ENCODE measurements around the gene RACGAP1.

The RACGAP1 gene

GRCh38 chr12:49969027-49969426 lies 56.3 kb downstream of the RACGAP1 start:
- DNase-seq (ENCODE audit: low spot score) = no peak

GRCh38 chr12:49968471-49968870 lies 56.8 kb downstream of the RACGAP1 start:
- no peak for DNase-seq (ENCODE audit: low spot score)

- DNase-seq (ENCODE audit: low spot score) = no peak
Observed at GRCh38 chr12:49967777-49968250, 57.5 kb downstream of the RACGAP1 start.

- peak; percentile 91 for DNase-seq (ENCODE audit: low spot score)
Observed at GRCh38 chr12:49967042-49967776, 58.1 kb downstream of the RACGAP1 start.

- no peak for DNase-seq (ENCODE audit: low spot score)
Observed at GRCh38 chr12:49966511-49967041, 58.7 kb downstream of the RACGAP1 start.

GRCh38 chr12:49965836-49966235 lies 59.5 kb downstream of the RACGAP1 start:
- DNase-seq (ENCODE audit: low spot score) = no peak

- DNase-seq (ENCODE audit: low spot score) = no peak
Observed at GRCh38 chr12:49964849-49965624, 60.3 kb downstream of the RACGAP1 start.

- no peak for DNase-seq (ENCODE audit: low spot score)
Observed at GRCh38 chr12:49963976-49964815, 61.1 kb downstream of the RACGAP1 start.

- no peak for DNase-seq (ENCODE audit: low spot score)
Observed at GRCh38 chr12:49962861-49963765, 62.2 kb downstream of the RACGAP1 start.

- DNase-seq (ENCODE audit: low spot score) = no peak
Observed at GRCh38 chr12:49961993-49962764, 63.1 kb downstream of the RACGAP1 start.

GRCh38 chr12:49961111-49961922 lies 64.0 kb downstream of the RACGAP1 start, which contains the start of gene AQP5:
TSS of gene AQP5 (plus strand) at chr12:49961872. CDS start at chr12:49962018, 146 bp downstream.
- DNase-seq (ENCODE audit: low spot score) = no peak

- DNase-seq (ENCODE audit: low spot score) = no peak
Observed at GRCh38 chr12:49960474-49961110, 64.7 kb downstream of the RACGAP1 start.

- no peak for DNase-seq (ENCODE audit: low spot score)
Observed at GRCh38 chr12:49959685-49960473, 65.4 kb downstream of the RACGAP1 start.

GRCh38 chr12:49957570-49957967 lies 67.7 kb downstream of the RACGAP1 start:
- DNase-seq (ENCODE audit: low spot score) = no peak

GRCh38 chr12:49956663-49957569 lies 68.4 kb downstream of the RACGAP1 start:
- no peak for DNase-seq (ENCODE audit: low spot score)

- no peak for DNase-seq (ENCODE audit: low spot score)
Observed at GRCh38 chr12:49955899-49956662, 69.2 kb downstream of the RACGAP1 start.
